Breast epithelium (tissue), 4 donors: ENCODE results near the gene TMPRSS9. TPM values are rescaled to one million over a fixed set of nuclear protein-coding genes. Genes with fewer than 3 reads are reported as not detected.
"Not testable (repeated sequence)": the region's sequence is repeated elsewhere in the genome, so short reads cannot be mapped to it uniquely, and the experiment has no call there.

Source experiments
- DNase-seq, 2 donors: peaks; one replicate each; pipeline ENCODE4 v3.0.0-alpha.2; 2019; ENCODE audit warnings: low spot score in 2 of 2
- H3K27ac ChIP-seq, 2 donors: fragments of 200-600 bp; sonication (generic) in 1 of 2; one replicate each; pipeline ENCODE4 v1.5.1; 2016 to 2019; ENCODE audit warnings: mild to moderate bottlenecking in 1 of 2
- H3K27me3 ChIP-seq, 2 donors: fragments of 200-600 bp; sonication (generic) in 1 of 2; one replicate each; pipeline versions ENCODE4 v1.5.1 to v1.6.0; 2017 to 2019; ENCODE audit warnings: control low read depth in 1 of 2, mild to moderate bottlenecking in 1 of 2
- H3K36me3 ChIP-seq: fragments of 200-600 bp; one replicate; pipeline ENCODE4 v1.5.1; 2019
- H3K4me1 ChIP-seq, 2 donors: fragments of 200-600 bp; sonication (generic); one replicate each; pipeline ENCODE4 v1.5.1; 2016 to 2019; ENCODE audit warnings: control low read depth in 1 of 2
- H3K4me3 ChIP-seq, 3 donors: fragments of 200-600 bp; sonication (generic); 1 replicate in 2 of 3; 2 replicates in 1 of 3; pipeline ENCODE4 v1.5.1; 2016 to 2019; ENCODE audit warnings: mild to moderate bottlenecking in 3 of 3, moderate library complexity in 2 of 3
- H3K9me3 ChIP-seq, 2 donors: fragments of 200-600 bp; sonication (generic) in 1 of 2; one replicate each; pipeline ENCODE4 v1.5.1; 2016 to 2019; ENCODE audit warnings: control low read depth in 1 of 2
- POLR2A ChIP-seq: fragments of 450-650 bp; IDR thresholded peaks from one replicate; pipeline ENCODE4 v1.6.1; 2016; ENCODE audit warnings: antibody characterized with exemption, mild to moderate bottlenecking, moderate library complexity
- POLR2AphosphoS5 ChIP-seq, 3 donors: sonication (generic); formaldehyde crosslinking; IDR thresholded peaks; one replicate each; pipeline ENCODE4 v1.6.1; 2017; ENCODE audit warnings: antibody characterized with exemption in 3 of 3
- intact Hi-C: fragments of 100-400 bp; cut with DNase I; formaldehyde crosslinking; loops from one replicate; pipeline ENCODE4 v1.15.1; 2023; ENCODE audit warnings: low total_unique reads
- total RNA-seq, 3 donors: library from RNA; depleted of rRNA; stranded (reverse); fragments of >200 nt; gene quantifications; one replicate each; pipeline ENCODE4 v1.1.0, GENCODE V29; 2016
- TF ChIP-seq, protein P1 (sequence below), 3 donors: fragments of 450-650 bp; IDR thresholded peaks; one replicate each; pipeline ENCODE4 v1.5.1; 2016 to 2017; ENCODE audit warnings: antibody characterized with exemption in 3 of 3, mild to moderate bottlenecking in 3 of 3, moderate library complexity in 3 of 3

The TMPRSS9 gene
- total RNA-seq, 3 donors from 2014 or later, result under 0.01 TPM; not detected in 2

DNA sequence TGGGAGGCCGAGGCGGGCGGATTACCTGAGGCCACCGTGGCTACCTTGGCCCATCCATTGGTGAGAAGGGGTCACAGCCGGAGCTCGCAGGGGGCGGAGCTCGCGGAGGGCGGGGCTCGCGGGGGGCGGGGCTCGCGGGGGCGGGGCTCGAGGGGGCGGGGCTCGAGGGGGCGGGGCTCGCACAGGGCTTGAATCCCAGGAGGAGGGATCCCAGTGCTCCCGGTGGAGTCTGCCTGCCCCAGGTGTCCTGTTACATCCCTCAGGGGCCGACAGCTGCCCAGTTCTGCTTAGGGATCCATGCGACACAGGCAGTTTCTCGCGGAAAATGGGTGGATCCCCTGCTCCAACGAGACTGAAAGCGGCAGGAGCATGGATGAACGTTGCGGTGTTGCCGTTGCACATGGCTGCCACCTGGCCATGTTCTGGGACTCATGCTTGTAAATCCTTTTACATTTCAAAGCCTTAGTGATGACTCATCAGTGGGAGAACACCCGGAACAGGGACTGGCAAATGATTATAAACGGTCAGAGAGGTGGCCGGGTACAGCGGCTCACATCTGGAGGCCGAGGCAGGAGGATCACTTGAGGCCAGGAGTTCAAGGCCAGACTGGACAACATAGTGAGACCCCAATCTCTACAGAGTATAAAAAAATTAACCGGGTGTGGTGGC is 25.1 kb downstream of the TMPRSS9 start:
- peak; percentile 66 to 78 for DNase-seq
- Histone ChIP-seq H3K4me3 (peak overlapping the region in 2 of 3 donors; percentile 30 to 57), H3K36me3 (no peaks in the 10 kb centered on the region), H3K27ac (no peak overlapping the region), H3K27me3 (no peaks in the 10 kb centered on the region), H3K4me1 (no peaks in the 10 kb centered on the region), H3K9me3 (peaks cover 0 to 7% of the 10 kb centered on the region in 2 donors)
- no peak for TF ChIP-seq POLR2A
- TF ChIP-seq POLR2AphosphoS5 (IDR thresholded peaks at IDR 0.05), result no peak
- intact Hi-C loops, result no loop called here

DNA sequence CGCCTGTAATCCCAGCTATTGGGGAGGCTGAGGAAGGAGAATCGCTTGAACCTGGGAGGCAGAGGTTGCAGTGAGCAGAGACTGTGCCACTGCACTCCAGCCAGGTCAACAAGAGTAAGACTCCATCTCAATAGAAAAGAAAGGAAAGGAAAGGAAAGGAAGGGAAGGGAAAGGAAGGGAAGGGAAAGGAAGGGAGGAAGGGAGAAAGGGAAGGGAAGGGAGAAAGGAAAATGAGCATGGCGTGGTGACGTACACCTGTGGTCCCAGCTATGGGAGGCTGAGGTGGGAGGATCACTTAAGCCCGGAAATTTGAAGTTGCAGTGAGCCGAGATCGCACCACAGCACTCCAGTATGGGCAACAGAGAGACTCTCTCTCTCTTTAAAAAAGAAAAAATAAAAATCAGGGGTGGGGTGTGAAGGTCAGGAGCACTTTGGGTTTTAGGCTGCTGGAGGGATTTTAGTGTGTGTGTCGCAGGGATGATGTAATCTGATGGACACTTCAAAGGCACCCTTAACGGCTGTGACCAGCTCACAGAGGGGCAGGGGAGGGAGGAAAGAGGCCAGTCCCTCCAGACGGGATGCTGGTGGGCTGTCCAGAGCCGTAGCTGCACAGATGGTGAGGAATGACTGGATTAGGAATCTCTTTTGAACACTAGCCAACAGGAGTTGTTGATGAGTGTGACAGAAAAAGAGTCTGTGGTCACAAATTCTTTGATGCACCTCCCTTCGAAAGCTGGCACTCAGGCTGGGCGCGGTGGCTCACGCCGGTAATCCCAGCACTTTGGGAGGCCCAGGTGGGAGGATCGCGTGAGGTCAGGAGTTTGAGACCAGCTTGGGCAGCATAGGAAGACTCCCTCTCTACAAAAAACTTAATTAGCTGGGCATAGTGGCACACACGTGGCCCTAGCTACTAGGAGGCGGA is 27.6 kb downstream of the TMPRSS9 start:
- Histone ChIP-seq H3K27me3 (no peaks in the 10 kb centered on the region), H3K4me3 (no peak overlapping the region), H3K27ac (no peak overlapping the region), H3K4me1 (no peaks in the 10 kb centered on the region), H3K36me3 (no peaks in the 10 kb centered on the region), H3K9me3 (no peaks in the 10 kb centered on the region)
- TF ChIP-seq POLR2AphosphoS5 (IDR thresholded peaks at IDR 0.05) (no peak), POLR2A (no peak)
- TF ChIP-seq, protein P1, sequence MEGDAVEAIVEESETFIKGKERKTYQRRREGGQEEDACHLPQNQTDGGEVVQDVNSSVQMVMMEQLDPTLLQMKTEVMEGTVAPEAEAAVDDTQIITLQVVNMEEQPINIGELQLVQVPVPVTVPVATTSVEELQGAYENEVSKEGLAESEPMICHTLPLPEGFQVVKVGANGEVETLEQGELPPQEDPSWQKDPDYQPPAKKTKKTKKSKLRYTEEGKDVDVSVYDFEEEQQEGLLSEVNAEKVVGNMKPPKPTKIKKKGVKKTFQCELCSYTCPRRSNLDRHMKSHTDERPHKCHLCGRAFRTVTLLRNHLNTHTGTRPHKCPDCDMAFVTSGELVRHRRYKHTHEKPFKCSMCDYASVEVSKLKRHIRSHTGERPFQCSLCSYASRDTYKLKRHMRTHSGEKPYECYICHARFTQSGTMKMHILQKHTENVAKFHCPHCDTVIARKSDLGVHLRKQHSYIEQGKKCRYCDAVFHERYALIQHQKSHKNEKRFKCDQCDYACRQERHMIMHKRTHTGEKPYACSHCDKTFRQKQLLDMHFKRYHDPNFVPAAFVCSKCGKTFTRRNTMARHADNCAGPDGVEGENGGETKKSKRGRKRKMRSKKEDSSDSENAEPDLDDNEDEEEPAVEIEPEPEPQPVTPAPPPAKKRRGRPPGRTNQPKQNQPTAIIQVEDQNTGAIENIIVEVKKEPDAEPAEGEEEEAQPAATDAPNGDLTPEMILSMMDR (IDR thresholded peaks at IDR 0.05), result no peak
- intact Hi-C loops, result no loop called here
- DNase-seq, result no peak

DNA sequence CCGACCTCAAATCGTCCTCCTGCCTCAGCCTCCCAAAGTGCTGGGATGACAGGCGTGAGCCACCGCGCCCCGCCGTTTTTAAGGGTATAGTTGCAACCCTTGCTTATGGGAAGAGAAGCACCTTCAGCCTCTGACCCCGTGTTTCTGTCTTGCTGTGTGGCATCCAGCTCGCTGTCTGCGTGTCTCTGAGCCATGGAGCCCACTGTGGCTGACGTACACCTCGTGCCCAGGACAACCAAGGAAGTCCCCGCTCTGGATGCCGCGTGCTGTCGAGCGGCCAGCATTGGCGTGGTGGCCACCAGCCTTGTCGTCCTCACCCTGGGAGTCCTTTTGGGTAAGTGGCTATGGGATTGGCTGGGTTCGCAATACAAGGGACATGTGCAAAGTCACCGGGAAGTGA is 29.5 kb downstream of the TMPRSS9 start:
- Histone ChIP-seq H3K9me3 (no peaks in the 10 kb centered on the region), H3K4me3 (no peak overlapping the region), H3K4me1 (no peaks in the 10 kb centered on the region), H3K27ac (no peak overlapping the region), H3K36me3 (no peaks in the 10 kb centered on the region), H3K27me3 (no peaks in the 10 kb centered on the region)
- TF ChIP-seq, protein P1 (IDR thresholded peaks at IDR 0.05), result no peak
- TF ChIP-seq POLR2AphosphoS5 (IDR thresholded peaks at IDR 0.05), result no peak
- TF ChIP-seq POLR2A, result no peak
- intact Hi-C loops, result no loop called here
- DNase-seq, result no peak

DNA sequence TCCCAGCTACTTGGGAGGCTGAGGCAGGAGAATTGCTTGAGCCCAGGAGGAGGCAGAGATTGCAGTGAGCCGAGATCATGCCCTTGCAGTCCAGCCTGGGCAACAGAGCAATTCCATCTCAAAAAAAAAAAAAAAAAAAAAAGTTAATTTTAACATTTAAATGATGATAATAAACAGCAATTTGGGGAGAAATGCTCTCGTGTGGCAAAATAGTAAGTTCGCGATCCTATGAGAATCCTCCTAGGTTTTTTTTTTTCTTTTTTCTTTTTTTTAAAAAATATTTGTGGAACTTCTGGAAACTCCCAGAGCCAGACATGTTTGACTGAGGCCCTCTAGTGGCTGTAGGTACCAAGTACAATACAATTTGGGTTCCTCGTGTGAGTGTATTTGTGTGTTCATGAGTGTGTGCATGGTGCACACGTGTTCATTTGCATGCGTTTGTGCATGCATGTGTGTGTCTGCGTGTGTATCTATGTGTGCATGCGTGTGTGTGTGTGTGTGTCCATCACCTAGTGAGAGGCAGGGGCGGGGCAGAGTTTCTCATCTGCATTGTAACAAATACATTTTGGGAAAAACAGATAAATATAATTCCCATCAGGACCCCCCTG is 31.2 kb downstream of the TMPRSS9 start:
- H3K27me3 ChIP-seq, result no peaks in the 10 kb centered on the region
- H3K4me3 ChIP-seq, result no peak overlapping the region
- no peak for DNase-seq
- no peak overlapping the region for H3K27ac ChIP-seq
- H3K9me3 ChIP-seq, result no peaks in the 10 kb centered on the region
- TF ChIP-seq, protein P1 (IDR thresholded peaks at IDR 0.05), result peak; percentile 68 to 84 (median 81)
- TF ChIP-seq POLR2A, result no peak
- H3K4me1 ChIP-seq, result no peaks in the 10 kb centered on the region
- intact Hi-C loops, result no loop called here
- no peaks in the 10 kb centered on the region for H3K36me3 ChIP-seq

DNA sequence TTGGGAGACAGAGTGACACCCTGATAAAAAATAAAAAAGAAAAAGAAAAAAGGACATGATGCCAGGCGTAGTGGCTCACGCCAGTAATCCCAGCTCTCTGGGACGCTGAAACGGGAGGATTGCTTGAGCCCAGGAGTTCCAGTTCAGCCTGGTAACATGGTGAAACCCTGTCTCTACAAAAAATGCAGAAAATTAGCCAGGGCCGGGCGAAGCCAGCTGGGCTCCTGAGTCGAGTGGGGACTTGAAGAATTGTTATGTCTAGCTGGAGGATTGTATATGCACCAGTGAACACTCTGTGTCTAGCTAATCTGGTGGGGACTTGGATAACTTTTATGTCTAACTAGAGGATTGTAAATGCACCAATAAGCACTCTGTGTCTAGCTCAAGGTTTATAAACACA is 32.3 kb downstream of the TMPRSS9 start:
- no peak overlapping the region for H3K4me3 ChIP-seq
- H3K9me3 ChIP-seq, result no peaks in the 10 kb centered on the region
- no peak overlapping the region for H3K27ac ChIP-seq
- DNase-seq, result no peak
- H3K36me3 ChIP-seq, result no peaks in the 10 kb centered on the region
- TF ChIP-seq POLR2A, result no peak
- TF ChIP-seq POLR2AphosphoS5 (IDR thresholded peaks at IDR 0.05), result no peak
- TF ChIP-seq, protein P1 (IDR thresholded peaks at IDR 0.05), result no peak
- no peaks in the 10 kb centered on the region for H3K27me3 ChIP-seq
- no peaks in the 10 kb centered on the region for H3K4me1 ChIP-seq
- intact Hi-C loops, result no loop called here

DNA sequence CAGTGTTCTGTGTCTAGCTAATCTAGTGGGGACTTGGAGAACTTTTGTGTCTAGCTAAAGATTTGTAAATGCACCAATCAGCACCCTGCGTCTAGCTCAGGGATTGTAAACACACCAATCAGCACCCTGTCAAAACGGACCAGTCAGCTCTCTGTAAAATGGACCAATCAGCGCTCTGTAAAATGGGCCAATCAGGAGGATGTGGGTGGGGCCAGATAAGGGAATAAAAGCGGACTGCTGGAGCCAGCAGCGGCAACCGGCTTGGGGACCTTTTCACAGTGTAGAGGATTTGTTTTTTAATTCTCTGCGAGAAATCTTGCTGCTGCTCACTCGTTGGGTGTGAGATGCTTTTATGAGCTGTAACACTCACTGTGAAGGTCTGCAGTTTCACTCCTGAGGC is 32.8 kb downstream of the TMPRSS9 start:
- DNase-seq, intact Hi-C loops: not testable (repeated sequence)

More for the DNA sequence above, 32.8 kb downstream of the TMPRSS9 start:
- H3K9me3 ChIP-seq, H3K27me3 ChIP-seq, H3K4me3 ChIP-seq, H3K36me3 ChIP-seq, H3K4me1 ChIP-seq, H3K27ac ChIP-seq: not testable (repeated sequence)
